Measurements from ENCODE around the gene WDR72. TPM values are rescaled to one million over a fixed set of nuclear protein-coding genes. Genes with fewer than 3 reads are reported as not detected.

Gene WDR72
- total RNA-seq, 2 experiments from 2014 or later, result not detected

Other genes starting within 250 kb of the WDR72 start
- gene UNC13C, start 218.8 kb upstream of the WDR72 start, total RNA-seq, result not detected